ENCODE results near the gene PTP4A1. TPM values are rescaled to one million over a fixed set of nuclear protein-coding genes. Genes with fewer than 3 reads are reported as not detected.
"Not testable (repeated sequence)": the region's sequence is repeated elsewhere in the genome, so short reads cannot be mapped to it uniquely, and the experiment has no call there.

The PTP4A1 gene
- total RNA-seq, 1 experiment from 2014 or later, result 123 TPM

DNA sequence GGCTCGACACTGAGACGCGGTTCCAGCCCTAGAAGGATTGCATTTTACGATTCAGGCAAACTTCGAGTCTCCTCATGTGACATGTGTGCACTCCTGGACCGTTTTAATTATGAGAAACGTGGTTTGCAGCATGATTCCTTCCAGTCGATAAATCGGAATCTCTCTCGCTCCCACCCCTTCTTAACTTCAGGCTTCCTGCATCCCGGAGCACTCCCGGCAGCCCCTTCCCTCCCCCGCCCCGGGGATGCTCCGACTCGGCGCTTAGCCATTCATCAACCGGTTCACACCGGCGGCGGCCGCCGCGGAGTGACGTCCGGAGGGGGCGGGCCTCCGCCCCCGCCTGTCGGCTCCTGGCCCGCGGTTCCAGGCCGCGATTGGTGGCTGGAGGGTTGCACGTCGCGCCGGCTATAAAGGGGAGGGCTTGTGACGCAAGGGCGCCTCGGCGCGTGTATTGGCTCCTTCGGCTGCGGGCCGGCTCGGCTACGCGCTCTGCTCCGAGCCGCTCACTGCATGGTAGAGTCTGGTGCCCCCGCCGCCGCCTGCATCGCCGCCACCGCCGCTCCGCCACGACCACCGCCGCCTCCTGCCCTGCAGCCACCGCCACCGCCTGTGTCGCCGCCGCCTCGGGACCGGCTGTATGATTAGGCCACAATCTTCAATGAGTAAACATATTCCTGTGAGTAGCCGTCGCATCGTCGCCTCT, at the start of gene PTP4A1, which contains the start of gene LOC128125822 (continued):
- TF ChIP-seq ZBTB33 (IDR thresholded peaks at IDR 0.05; ENCODE audit: extremely low read depth, insufficient replicate concordance, low read length) (peak; percentile 38), POLR2A (IDR thresholded peaks at IDR 0.05; ENCODE audit: borderline replicate concordance, extremely low read depth, insufficient read depth, insufficient read length) (peak; percentile 51), SP1 (IDR thresholded peaks at IDR 0.05; ENCODE audit: low read depth) (peak; percentile 72)

- peak overlapping the region; percentile 55 for H2AFZ ChIP-seq (ENCODE audit: low read depth, low read length, poor library complexity, severe bottlenecking)
- ATAC-seq; POLR2A ChIA-PET; H3K27me3 ChIP-seq (ENCODE audit: insufficient read depth, low read length); intact Hi-C loops (cut with micrococcal nuclease); H3K9ac ChIP-seq (ENCODE audit: low read length); H3K9me2 ChIP-seq (ENCODE audit: insufficient read depth); H3K36me3 ChIP-seq (ENCODE audit: control insufficient read depth in 1 of 2, insufficient read depth in 2 of 2, low read length in 2 of 2); H3K9me3 ChIP-seq (ENCODE audit: control insufficient read depth in 1 of 2, insufficient read depth in 1 of 2, low read depth in 1 of 2, low read length in 2 of 2); H3K4me3 ChIP-seq (replicated peaks in 1 of 2; ENCODE audit: low read depth in 1 of 2, low read length in 2 of 2); RAD21 ChIA-PET (ENCODE audit: low non-redundant PET in 1 of 2, low total read pairs in 2 of 2, uncharacterized antibody in 2 of 2, unreplicated experiment in 2 of 2); CTCF ChIA-PET; BruUV-seq (replicated peaks); H3K27ac ChIP-seq (ENCODE audit: low read depth, low read length); H4K20me1 ChIP-seq (ENCODE audit: insufficient read depth); H3K79me2 ChIP-seq (ENCODE audit: insufficient read depth, low read length); DNase-seq (ENCODE audit: low read depth, low spot score): not testable (repeated sequence)
- 0 out of 2 replicates have a peak overlapping the region, but pooled peaks have one; percentile 26 for H3K4me2 ChIP-seq (ENCODE audit: low read length)
- peaks cover 11 to 42% of the 10 kb centered on the region in 2 experiments; a peak in 3 of 4 replicates for H3K4me1 ChIP-seq (ENCODE audit: control insufficient read depth in 1 of 2, insufficient read depth in 2 of 2, low read length in 2 of 2)
Observed at GRCh38 chr6:63522911-63523287, 49.4 kb upstream of the PTP4A1 start.

- TF ChIP-seq ZNF274 (IDR thresholded peaks at IDR 0.05; ENCODE audit: low read depth, low read length) (no peak), EZH2 (IDR thresholded peaks at IDR 0.05) (no peak), REST (IDR thresholded peaks at IDR 0.05; ENCODE audit: low read depth) (no peak), TCF7L2 (IDR thresholded peaks at IDR 0.05; ENCODE audit: borderline replicate concordance, extremely low read depth, insufficient read depth, insufficient read length) (no peak), CEBPB (IDR thresholded peaks at IDR 0.05; ENCODE audit: low read depth) (no peak), EZH2phosphoT487 (IDR thresholded peaks at IDR 0.05; ENCODE audit: borderline replicate concordance) (no peak)
- H3K27me3 ChIP-seq (ENCODE audit: insufficient read depth, low read length), result no peaks in the 10 kb centered on the region
- H3K9me3 ChIP-seq (ENCODE audit: control insufficient read depth in 1 of 2, insufficient read depth in 1 of 2, low read depth in 1 of 2, low read length in 2 of 2), result no peaks in the 10 kb centered on the region
- H3K9ac ChIP-seq (ENCODE audit: low read length), result no peak overlapping the region
- peaks cover 18 to 49% of the 10 kb centered on the region in 2 experiments for H3K4me1 ChIP-seq (ENCODE audit: control insufficient read depth in 1 of 2, insufficient read depth in 2 of 2, low read length in 2 of 2)
- H3K79me2 ChIP-seq (ENCODE audit: insufficient read depth, low read length), result no peaks in the 10 kb centered on the region
- no peaks in the 10 kb centered on the region for H3K36me3 ChIP-seq (ENCODE audit: control insufficient read depth in 1 of 2, insufficient read depth in 2 of 2, low read length in 2 of 2)
- DNase-seq (ENCODE audit: low read depth, low spot score) (no peak), ATAC-seq (no peak)
- intact Hi-C loops (cut with micrococcal nuclease), result no loop called here
- POLR2A ChIA-PET, result no interaction called here
- no peak overlapping the region for H3K4me2 ChIP-seq (ENCODE audit: low read length)
- H3K27ac ChIP-seq (ENCODE audit: low read depth, low read length), result no peak overlapping the region
- H3K9me2 ChIP-seq (ENCODE audit: insufficient read depth), result no peaks in the 10 kb centered on the region
- CTCF ChIA-PET, result no interaction called here
- H4K20me1 ChIP-seq (ENCODE audit: insufficient read depth), result no peaks in the 10 kb centered on the region
- no peak overlapping the region for H2AFZ ChIP-seq (ENCODE audit: low read depth, low read length, poor library complexity, severe bottlenecking)
- no peak overlapping the region for H3K4me3 ChIP-seq (replicated peaks in 1 of 2; ENCODE audit: low read depth in 1 of 2, low read length in 2 of 2)
- BruUV-seq (replicated peaks), result no TSS peak
- RAD21 ChIA-PET (ENCODE audit: low non-redundant PET in 1 of 2, low total read pairs in 2 of 2, uncharacterized antibody in 2 of 2, unreplicated experiment in 2 of 2), result no interaction called here
Observed at GRCh38 chr6:63523630-63524029, 48.6 kb upstream of the PTP4A1 start.
